Measurements from ENCODE around the gene NPBWR2. TPM values are rescaled to one million over a fixed set of nuclear protein-coding genes. Genes with fewer than 3 reads are reported as not detected.
"Not testable (repeated sequence)": the region's sequence is repeated elsewhere in the genome, so short reads cannot be mapped to it uniquely, and the experiment has no call there.

Gene NPBWR2
- total RNA-seq, 1 experiment from 2014 or later, result not detected

GRCh38 chr20:64129146-64129782 is 21.9 kb upstream of the NPBWR2 start:
- peaks cover 30% of the 10 kb centered on the region for H3K9me3 Mint-ChIP-seq
- CTCF ChIA-PET, result interaction anchor here (0.7 kb wide), 1 partner anchor 47 kb away, joined by 4 read pairs; no protein-coding TSS in a partner anchor

GRCh38 chr20:64123517-64123916 is 16.2 kb upstream of the NPBWR2 start:
- ATAC-seq; H3K4me1 Mint-ChIP-seq; DNase-seq (ENCODE audit: low spot score); POLR2A ChIA-PET; H3K36me3 Mint-ChIP-seq; H3K4me3 Mint-ChIP-seq; CTCF ChIA-PET; H3K27ac Mint-ChIP-seq: not testable (repeated sequence)
- H3K9me3 Mint-ChIP-seq, result peaks cover 30% of the 10 kb centered on the region
- H3K27me3 Mint-ChIP-seq (ENCODE audit: low read depth), result peaks cover 18% of the 10 kb centered on the region

More at GRCh38 chr20:64129146-64129782, 21.9 kb upstream of the NPBWR2 start:
- H3K27me3 Mint-ChIP-seq (ENCODE audit: low read depth), result 0 out of 2 replicates have a peak, but pooled peaks cover 4% of the 10 kb centered on the region
- H3K4me1 Mint-ChIP-seq, result no peaks in the 10 kb centered on the region
- TF ChIP-seq E2F5 (CRISPR knock-in tag; IDR thresholded peaks at IDR 0.05) (no peak), RORB (CRISPR knock-in tag; IDR thresholded peaks at IDR 0.05) (no peak), ZNF138 (CRISPR knock-in tag; conservative IDR thresholded peaks at IDR 0.05) (no peak), ZBTB21 (CRISPR knock-in tag; IDR thresholded peaks at IDR 0.05; ENCODE audit: borderline replicate concordance) (no peak), GTF2I (CRISPR knock-in tag; conservative IDR thresholded peaks at IDR 0.05) (no peak), MLX (CRISPR knock-in tag; IDR thresholded peaks at IDR 0.05) (no peak), ZSCAN18 (CRISPR knock-in tag; IDR thresholded peaks at IDR 0.05) (no peak), MYBL2 (CRISPR knock-in tag; IDR thresholded peaks at IDR 0.05) (no peak), FOXJ3 (CRISPR knock-in tag; IDR thresholded peaks at IDR 0.05; ENCODE audit: borderline replicate concordance) (no peak)
- H3K36me3 Mint-ChIP-seq, result 0 out of 2 replicates have a peak, but pooled peaks cover 3% of the 10 kb centered on the region
- POLR2A ChIA-PET, result no interaction called here
- H3K27ac Mint-ChIP-seq, result no peak overlapping the region
- no peak overlapping the region for H3K4me3 Mint-ChIP-seq
- DNase-seq (ENCODE audit: low spot score) (no peak), ATAC-seq (no peak)

GRCh38 chr20:64122927-64123326 is 15.6 kb upstream of the NPBWR2 start:
- H3K4me1 Mint-ChIP-seq, POLR2A ChIA-PET: not testable (repeated sequence)
- CTCF ChIA-PET, result interaction anchor here (4.1 kb wide), 1 partner anchor 40 kb away, joined by 119 read pairs; the partner anchor contains the start of gene LKAAEAR1

GRCh38 chr20:64121586-64121985 is 14.2 kb upstream of the NPBWR2 start:
- ChIA-PET CTCF (interaction anchor here (1.9 to 4.1 kb wide), 4 partner anchors 30 to 102 kb away, joined by 7 to 119 read pairs (median 16); partner anchors contain the start of gene LKAAEAR1), POLR2A (no interaction called here)
- Mint-ChIP-seq H3K4me3 (no peak overlapping the region), H3K27ac (no peak overlapping the region), H3K36me3 (no peaks in the 10 kb centered on the region), H3K4me1 (peaks cover 5% of the 10 kb centered on the region), H3K9me3 (peaks cover 22% of the 10 kb centered on the region), H3K27me3 (ENCODE audit: low read depth) (peaks cover 15% of the 10 kb centered on the region)
- DNase-seq (ENCODE audit: low spot score) (no peak), ATAC-seq (no peak)
- TF ChIP-seq ZNF416 (CRISPR knock-in tag; IDR thresholded peaks at IDR 0.05), result no peak
- no peak for TF ChIP-seq SMAD4 (CRISPR knock-in tag; IDR thresholded peaks at IDR 0.05)
- TF ChIP-seq MAX (CRISPR knock-in tag; IDR thresholded peaks at IDR 0.05), result no peak
- no peak for TF ChIP-seq CDX4 (CRISPR knock-in tag; IDR thresholded peaks at IDR 0.05; ENCODE audit: borderline replicate concordance)
- TF ChIP-seq JAZF1 (CRISPR knock-in tag; IDR thresholded peaks at IDR 0.05), result no peak
- no peak for TF ChIP-seq MXD4 (CRISPR knock-in tag; IDR thresholded peaks at IDR 0.05; ENCODE audit: borderline replicate concordance)
- TF ChIP-seq E2F4 (CRISPR knock-in tag; IDR thresholded peaks at IDR 0.05; ENCODE audit: borderline replicate concordance, low read depth), result no peak
- no peak for TF ChIP-seq USF2 (CRISPR knock-in tag; IDR thresholded peaks at IDR 0.05)
- no peak for TF ChIP-seq ATF6 (CRISPR knock-in tag; IDR thresholded peaks at IDR 0.05)
- TF ChIP-seq CBFB (CRISPR knock-in tag; IDR thresholded peaks at IDR 0.05; ENCODE audit: low read depth), result no peak
- TF ChIP-seq ZMAT4 (CRISPR knock-in tag; IDR thresholded peaks at IDR 0.05), result no peak

More at GRCh38 chr20:64122927-64123326, 15.6 kb upstream of the NPBWR2 start:
- not testable (repeated sequence) for DNase-seq (ENCODE audit: low spot score); ATAC-seq; H3K4me3 Mint-ChIP-seq; H3K36me3 Mint-ChIP-seq; H3K27ac Mint-ChIP-seq
- peaks cover 15% of the 10 kb centered on the region for H3K27me3 Mint-ChIP-seq (ENCODE audit: low read depth)
- peaks cover 24% of the 10 kb centered on the region for H3K9me3 Mint-ChIP-seq

Measured in WTC11 (cell line).